Measurements from ENCODE around the gene FLYWCH2. TPM values are rescaled to one million over a fixed set of nuclear protein-coding genes. Genes with fewer than 3 reads are reported as not detected.

The FLYWCH2 gene
- total and polyA plus RNA-seq, 3 donors from 2014 or later: 42.3 to 96.5 (median 96.1) TPM

DNA sequence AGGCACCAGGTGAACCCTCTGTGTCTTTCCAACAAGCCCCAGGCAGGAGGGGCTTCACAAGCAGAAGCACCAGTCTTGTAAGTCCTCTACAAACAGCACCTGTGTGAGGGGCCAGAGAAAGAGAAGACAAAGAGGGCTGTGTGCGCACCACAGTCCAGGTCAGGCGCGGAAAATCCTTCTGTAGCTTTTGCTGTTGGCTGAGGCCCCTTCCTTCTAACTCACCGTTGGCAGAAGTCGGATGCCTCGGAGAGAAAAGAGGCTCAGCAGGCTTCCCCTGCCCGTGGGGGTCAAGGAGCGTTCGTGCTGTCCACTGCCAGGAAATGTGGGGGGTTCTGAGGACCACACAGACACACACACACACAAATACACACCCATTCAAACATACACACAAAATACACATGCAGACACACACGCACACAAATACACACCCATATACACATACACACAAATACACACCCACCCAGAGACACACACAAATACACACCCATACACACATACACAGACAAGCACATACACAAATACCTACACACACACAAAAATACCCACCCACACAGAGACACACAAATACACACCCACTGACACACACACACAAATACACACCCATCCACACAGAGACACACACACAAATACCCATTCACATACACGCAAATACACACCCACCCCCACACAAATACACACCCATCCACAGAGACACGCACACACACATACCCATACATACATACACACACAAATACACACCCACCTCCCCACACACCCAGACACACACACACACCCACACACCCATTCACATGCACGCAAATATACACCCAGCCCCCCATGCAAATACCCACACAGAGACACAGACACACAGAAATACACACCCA lies 46.1 kb upstream of the FLYWCH2 start:
- DNase-seq: no peak
- intact Hi-C loops (cut with DNase I; ENCODE audit: low total_unique reads): no loop called here
- Histone ChIP-seq H3K4me3 (no peak overlapping the region), H3K36me3 (ENCODE audit: low read depth, missing control alignments) (no peaks in the 10 kb centered on the region), H3K4me1 (no peaks in the 10 kb centered on the region), H3K9me3 (no peaks in the 10 kb centered on the region), H3K27me3 (no peaks in the 10 kb centered on the region), H3K27ac (no peak overlapping the region)
- 57 to 62% methylated on average over 10 to 13 of the region's 13 CpGs for WGBS, 2 donors
- TF ChIP-seq, protein P1, sequence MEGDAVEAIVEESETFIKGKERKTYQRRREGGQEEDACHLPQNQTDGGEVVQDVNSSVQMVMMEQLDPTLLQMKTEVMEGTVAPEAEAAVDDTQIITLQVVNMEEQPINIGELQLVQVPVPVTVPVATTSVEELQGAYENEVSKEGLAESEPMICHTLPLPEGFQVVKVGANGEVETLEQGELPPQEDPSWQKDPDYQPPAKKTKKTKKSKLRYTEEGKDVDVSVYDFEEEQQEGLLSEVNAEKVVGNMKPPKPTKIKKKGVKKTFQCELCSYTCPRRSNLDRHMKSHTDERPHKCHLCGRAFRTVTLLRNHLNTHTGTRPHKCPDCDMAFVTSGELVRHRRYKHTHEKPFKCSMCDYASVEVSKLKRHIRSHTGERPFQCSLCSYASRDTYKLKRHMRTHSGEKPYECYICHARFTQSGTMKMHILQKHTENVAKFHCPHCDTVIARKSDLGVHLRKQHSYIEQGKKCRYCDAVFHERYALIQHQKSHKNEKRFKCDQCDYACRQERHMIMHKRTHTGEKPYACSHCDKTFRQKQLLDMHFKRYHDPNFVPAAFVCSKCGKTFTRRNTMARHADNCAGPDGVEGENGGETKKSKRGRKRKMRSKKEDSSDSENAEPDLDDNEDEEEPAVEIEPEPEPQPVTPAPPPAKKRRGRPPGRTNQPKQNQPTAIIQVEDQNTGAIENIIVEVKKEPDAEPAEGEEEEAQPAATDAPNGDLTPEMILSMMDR (IDR thresholded peaks at IDR 0.05): no peak
- no peak for TF ChIP-seq POLR2A (IDR thresholded peaks at IDR 0.05)

DNA sequence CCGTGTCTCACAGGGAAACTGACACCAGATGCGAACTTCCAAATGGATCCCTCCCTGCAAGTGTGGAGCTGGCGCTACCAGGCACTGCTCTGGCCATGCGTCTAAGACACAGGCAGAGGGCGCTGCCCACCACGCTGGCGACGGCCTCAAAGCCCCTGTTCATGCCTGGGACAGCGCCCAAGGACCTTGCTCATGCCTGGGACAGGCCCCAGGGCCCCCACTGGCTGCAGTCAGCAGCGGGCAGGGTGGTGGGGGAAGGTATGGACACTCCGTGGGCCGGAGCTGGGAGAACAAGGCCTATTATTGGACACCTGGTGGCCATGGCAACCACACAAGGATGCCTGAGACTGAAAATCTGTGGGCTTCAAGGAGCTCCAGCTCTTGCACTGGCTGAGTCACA lies 44.1 kb upstream of the FLYWCH2 start:
- intact Hi-C loops (cut with DNase I; ENCODE audit: low total_unique reads): no loop called here
- peak; percentile 74 for DNase-seq
- no peak for TF ChIP-seq POLR2A (IDR thresholded peaks at IDR 0.05)
- TF ChIP-seq, protein P1 (IDR thresholded peaks at IDR 0.05): peak in 2 of 3 experiments; percentile 41 to 55
- Histone ChIP-seq H3K27me3 (no peaks in the 10 kb centered on the region), H3K36me3 (ENCODE audit: low read depth, missing control alignments) (no peaks in the 10 kb centered on the region), H3K27ac (no peak overlapping the region), H3K4me1 (no peaks in the 10 kb centered on the region), H3K4me3 (no peak overlapping the region), H3K9me3 (no peaks in the 10 kb centered on the region)
- WGBS, 2 donors: 20 to 36% methylated on average over 5 to 12 of the region's 12 CpGs

DNA sequence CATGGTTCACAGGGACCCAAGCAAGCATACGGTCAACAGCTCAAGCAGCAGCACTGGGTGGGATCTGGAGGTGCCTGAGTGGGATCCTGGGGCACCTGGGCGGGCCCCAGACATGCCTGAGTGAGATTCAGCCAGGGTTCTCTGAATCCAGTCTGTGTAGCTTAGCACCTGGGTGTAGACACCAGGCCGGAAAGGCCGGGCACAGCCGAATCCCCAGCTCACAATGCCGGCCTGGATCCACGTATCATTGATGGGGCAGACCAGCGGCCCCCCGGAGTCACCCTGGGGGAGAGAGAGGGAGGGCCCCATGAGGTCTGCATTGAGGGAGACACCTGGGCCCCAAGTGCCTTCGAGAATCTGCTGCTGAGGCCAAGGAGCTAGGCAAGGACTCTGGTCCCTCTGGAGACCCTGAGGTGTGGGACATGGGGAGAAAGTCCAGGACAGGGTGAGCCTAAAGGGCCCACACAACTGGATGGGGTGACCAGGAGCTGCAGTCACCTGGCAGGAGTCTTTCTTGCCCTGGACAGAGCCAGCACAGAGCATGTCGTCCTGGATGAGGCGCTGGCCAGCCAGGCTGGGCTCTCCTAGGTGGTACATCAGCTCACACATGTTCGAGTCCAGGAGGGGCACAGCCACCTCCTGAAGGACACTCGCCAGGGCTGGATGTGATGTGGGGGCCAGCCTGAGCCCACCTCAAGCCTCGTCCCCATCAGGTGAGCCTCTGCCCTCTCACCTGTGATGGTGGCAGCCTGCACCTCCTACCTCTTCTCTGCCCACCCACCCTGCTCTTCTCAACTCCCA lies 43.2 kb upstream of the FLYWCH2 start:
- Histone ChIP-seq H3K27me3 (no peaks in the 10 kb centered on the region), H3K36me3 (ENCODE audit: low read depth, missing control alignments) (no peaks in the 10 kb centered on the region), H3K4me1 (no peaks in the 10 kb centered on the region), H3K4me3 (no peak overlapping the region), H3K9me3 (no peaks in the 10 kb centered on the region), H3K27ac (no peak overlapping the region)
- TF ChIP-seq, protein P1 (IDR thresholded peaks at IDR 0.05): no peak
- no peak for TF ChIP-seq POLR2A (IDR thresholded peaks at IDR 0.05)
- DNase-seq: no peak
- 84 to 88% methylated on average over 9 to 15 of the region's 15 CpGs for WGBS, 2 donors
- intact Hi-C loops (cut with DNase I; ENCODE audit: low total_unique reads): no loop called here

- no peaks in the 10 kb centered on the region for H3K27me3 ChIP-seq
- 81 to 84% methylated on average over 10 to 12 of the region's 12 CpGs for WGBS, 2 donors
- no peaks in the 10 kb centered on the region for H3K9me3 ChIP-seq
- no peak overlapping the region for H3K4me3 ChIP-seq
- no peaks in the 10 kb centered on the region for H3K4me1 ChIP-seq
- no peaks in the 10 kb centered on the region for H3K36me3 ChIP-seq (ENCODE audit: low read depth, missing control alignments)
- TF ChIP-seq, protein P1 (IDR thresholded peaks at IDR 0.05): no peak
- TF ChIP-seq POLR2A (IDR thresholded peaks at IDR 0.05): no peak
- no peak for DNase-seq
- intact Hi-C loops (cut with DNase I; ENCODE audit: low total_unique reads): no loop called here
- no peak overlapping the region for H3K27ac ChIP-seq
These were observed 42.1 kb upstream of the FLYWCH2 start for GRCh38 chr16:2840914-2841313.

Data from testis (tissue), 3 donors.